DOHH2 (cell line): ENCODE data around the gene OLIG3.

ENCODE experiments used
- H3F3A ChIP-seq: fragments of 200-600 bp; sonication (generic), shearing (Covaris generic); 2 replicates; pipeline ENCODE4 v1.6.0; 2016; ENCODE audit warnings: antibody characterized with exemption, mild to moderate bottlenecking; ENCODE audit not compliant: control insufficient read depth, insufficient read depth
- H3K27ac ChIP-seq: fragments of 200-600 bp; sonication (generic); 2 replicates; pipeline ENCODE4 v1.5.1; 2014; ENCODE audit warnings: low read depth, mild to moderate bottlenecking, low read length, moderate library complexity
- H3K27me3 ChIP-seq: fragments of 200-600 bp; sonication (generic); 2 replicates; pipeline ENCODE4 v1.6.1; 2014; ENCODE audit warnings: mild to moderate bottlenecking, low read length, mixed read lengths; ENCODE audit not compliant: control insufficient read depth
- H3K36me3 ChIP-seq: fragments of 200-600 bp; sonication (generic); 2 replicates; pipeline ENCODE4 v1.6.1; 2014; ENCODE audit warnings: mild to moderate bottlenecking, low read length, moderate library complexity, mixed read lengths; ENCODE audit not compliant: control insufficient read depth
- H3K4me1 ChIP-seq: fragments of 200-600 bp; sonication (generic); 2 replicates; pipeline ENCODE4 v1.6.1; 2014; ENCODE audit warnings: mild to moderate bottlenecking, low read length, mixed read lengths; ENCODE audit not compliant: control insufficient read depth
- H3K4me2 ChIP-seq: fragments of 200-600 bp; sonication (generic); 2 replicates; pipeline ENCODE4 v1.6.0; 2014; ENCODE audit warnings: mild to moderate bottlenecking, low read length, moderate library complexity
- H3K4me3 ChIP-seq: fragments of 200-600 bp; sonication (generic); 2 replicates; pipeline ENCODE4 v1.5.1; 2014; ENCODE audit warnings: mild to moderate bottlenecking, low read length, mixed read lengths
- H3K79me2 ChIP-seq: fragments of 200-600 bp; sonication (generic); 2 replicates; pipeline ENCODE4 v1.6.1; 2014; ENCODE audit warnings: mild to moderate bottlenecking, low read length, mixed read lengths; ENCODE audit not compliant: control insufficient read depth
- H3K9me2 ChIP-seq: fragments of 200-600 bp; sonication (generic); replicated peaks from 2 replicates; pipeline ENCODE4 v1.6.1; 2014; ENCODE audit warnings: mild to moderate bottlenecking, low read length, mixed read lengths; ENCODE audit not compliant: control insufficient read depth
- H3K9me3 ChIP-seq: fragments of 200-600 bp; sonication (generic); 2 replicates; pipeline ENCODE4 v1.6.1; 2014; ENCODE audit warnings: antibody characterized with exemption, low read length, mixed read lengths; ENCODE audit not compliant: control insufficient read depth, insufficient read depth
- H4K20me1 ChIP-seq: fragments of 200-600 bp; sonication (generic); 2 replicates; pipeline ENCODE4 v1.6.0; 2014; ENCODE audit warnings: low read depth, mild to moderate bottlenecking, antibody characterized with exemption, low read length, moderate library complexity; ENCODE audit not compliant: control insufficient read depth, insufficient read depth
- CTCF ChIP-seq: fragments of 200-600 bp; sonication (generic); IDR thresholded peaks from one replicate; pipeline ENCODE4 v1.5.1; 2014; ENCODE audit warnings: antibody characterized with exemption, mild to moderate bottlenecking, low read depth, low read length; ENCODE audit not compliant: poor library complexity, severe bottlenecking
- EZH2phosphoT487 ChIP-seq: fragments of 200-600 bp; sonication (generic); IDR thresholded peaks from 2 replicates; pipeline ENCODE4 v1.6.1; 2017; ENCODE audit warnings: borderline replicate concordance, mild to moderate bottlenecking, antibody characterized with exemption, low read length, moderate library complexity, mixed read lengths

The OLIG3 gene

GRCh38 chr6:137472641-137473137, 21.5 kb downstream of the OLIG3 start:
- no peaks in the 10 kb centered on the region for H3K36me3 ChIP-seq
- H3K4me3 ChIP-seq = no peak overlapping the region
- H4K20me1 ChIP-seq = no peaks in the 10 kb centered on the region
- H3K4me2 ChIP-seq = no peak overlapping the region
- TF ChIP-seq EZH2phosphoT487 (no peak), CTCF (no peak)
- no peaks in the 10 kb centered on the region for H3F3A ChIP-seq
- no peak overlapping the region for H3K27ac ChIP-seq
- no peaks in the 10 kb centered on the region for H3K9me2 ChIP-seq
- H3K27me3 ChIP-seq = no peaks in the 10 kb centered on the region
- H3K79me2 ChIP-seq = no peaks in the 10 kb centered on the region
- no peaks in the 10 kb centered on the region for H3K9me3 ChIP-seq
- no peaks in the 10 kb centered on the region for H3K4me1 ChIP-seq

- Histone ChIP-seq H3F3A (no peaks in the 10 kb centered on the region), H3K9me3 (no peaks in the 10 kb centered on the region), H3K36me3 (no peaks in the 10 kb centered on the region), H3K27me3 (no peaks in the 10 kb centered on the region), H3K4me3 (no peak overlapping the region), H3K4me1 (no peaks in the 10 kb centered on the region), H3K4me2 (no peak overlapping the region), H4K20me1 (no peaks in the 10 kb centered on the region), H3K79me2 (no peaks in the 10 kb centered on the region), H3K27ac (no peak overlapping the region), H3K9me2 (no peaks in the 10 kb centered on the region)
- TF ChIP-seq CTCF (no peak), EZH2phosphoT487 (no peak)
These were observed 22.2 kb downstream of the OLIG3 start for GRCh38 chr6:137471986-137472385.

- no peak for TF ChIP-seq EZH2phosphoT487
- no peak for TF ChIP-seq CTCF
- H3K27ac ChIP-seq = no peak overlapping the region
- no peaks in the 10 kb centered on the region for H3K79me2 ChIP-seq
- no peak overlapping the region for H3K4me2 ChIP-seq
- H4K20me1 ChIP-seq = no peaks in the 10 kb centered on the region
- no peaks in the 10 kb centered on the region for H3K27me3 ChIP-seq
- H3K36me3 ChIP-seq = no peaks in the 10 kb centered on the region
- no peaks in the 10 kb centered on the region for H3F3A ChIP-seq
- no peaks in the 10 kb centered on the region for H3K9me3 ChIP-seq
- no peaks in the 10 kb centered on the region for H3K9me2 ChIP-seq
- H3K4me3 ChIP-seq = no peak overlapping the region
- no peaks in the 10 kb centered on the region for H3K4me1 ChIP-seq
These were observed 22.7 kb downstream of the OLIG3 start for GRCh38 chr6:137471497-137471896.
